ENCODE data around the gene MYO1B. TPM values are rescaled to one million over a fixed set of nuclear protein-coding genes. Genes with fewer than 3 reads are reported as not detected.
A peak's percentile ranks its signal among the peaks of the same experiment; 100 is the strongest.

The MYO1B gene
- polyA plus RNA-seq, 1 experiment, result 87.2 TPM

GRCh38 chr2:191384829-191385228, 139.6 kb downstream of the MYO1B start:
- POLR2A ChIA-PET, result interaction anchor here (0.6 kb wide), 1 partner anchor 46 kb away, joined by 3 read pairs; no protein-coding TSS in a partner anchor
- no peak for DNase-seq (ENCODE audit: low read depth)
- H3K27me3 ChIP-seq (ENCODE audit: control insufficient read depth, insufficient read depth, low read length), result no peaks in the 10 kb centered on the region
- CTCF ChIA-PET, result interaction anchor here (0.6 to 1.0 kb wide), 2 partner anchors 107 to 113 kb away, joined by 3 to 4 read pairs; no protein-coding TSS in a partner anchor
- peaks cover 5% of the 10 kb centered on the region for H3K36me3 ChIP-seq (ENCODE audit: control insufficient read depth, insufficient read depth, low read length)
- no peak overlapping the region for H3K4me3 ChIP-seq (ENCODE audit: low read depth, low read length)
- TF ChIP-seq CTCF (IDR thresholded peaks at IDR 0.05; ENCODE audit: insufficient read depth, low read depth, low read length), result no peak

- no peak overlapping the region for H3K4me3 ChIP-seq (ENCODE audit: low read depth, low read length)
- no peaks in the 10 kb centered on the region for H3K27me3 ChIP-seq (ENCODE audit: control insufficient read depth, insufficient read depth, low read length)
- no peak for TF ChIP-seq CTCF (IDR thresholded peaks at IDR 0.05; ENCODE audit: insufficient read depth, low read depth, low read length)
- CTCF ChIA-PET, result interaction anchor here (0.8 to 1.2 kb wide), 3 partner anchors 19 to 67 kb away, joined by 3 read pairs; no protein-coding TSS in a partner anchor
- POLR2A ChIA-PET, result interaction anchor here (0.6 kb wide), 1 partner anchor 47 kb away, joined by 3 read pairs; no protein-coding TSS in a partner anchor
- DNase-seq (ENCODE audit: low read depth), result no peak
- peaks cover 7% of the 10 kb centered on the region for H3K36me3 ChIP-seq (ENCODE audit: control insufficient read depth, insufficient read depth, low read length)
Observed at GRCh38 chr2:191385416-191386160, 140.4 kb downstream of the MYO1B start.

GRCh38 chr2:191386938-191387536, 141.8 kb downstream of the MYO1B start:
- DNase-seq (ENCODE audit: low read depth), result peak; percentile 58
- H3K27me3 ChIP-seq (ENCODE audit: control insufficient read depth, insufficient read depth, low read length), result no peaks in the 10 kb centered on the region
- no peak overlapping the region for H3K4me3 ChIP-seq (ENCODE audit: low read depth, low read length)
- ChIA-PET CTCF (interaction anchor here (1.2 kb wide), 1 partner anchor 17 kb away, joined by 3 read pairs; no protein-coding TSS in a partner anchor), POLR2A (no interaction called here)
- H3K36me3 ChIP-seq (ENCODE audit: control insufficient read depth, insufficient read depth, low read length), result peaks cover 11% of the 10 kb centered on the region
- TF ChIP-seq CTCF (IDR thresholded peaks at IDR 0.05; ENCODE audit: insufficient read depth, low read depth, low read length), result no peak

- Histone ChIP-seq H3K36me3 (ENCODE audit: control insufficient read depth, insufficient read depth, low read length) (peaks cover 13% of the 10 kb centered on the region), H3K27me3 (ENCODE audit: control insufficient read depth, insufficient read depth, low read length) (no peaks in the 10 kb centered on the region), H3K4me3 (ENCODE audit: low read depth, low read length) (no peak overlapping the region)
- no peak for DNase-seq (ENCODE audit: low read depth)
- ChIA-PET POLR2A (no interaction called here), CTCF (interaction anchor here (1.1 kb wide), 1 partner anchor 171 kb away, joined by 3 read pairs; no protein-coding TSS in a partner anchor)
- TF ChIP-seq CTCF (IDR thresholded peaks at IDR 0.05; ENCODE audit: insufficient read depth, low read depth, low read length), result no peak
Observed at GRCh38 chr2:191389288-191389687, 144.1 kb downstream of the MYO1B start.

GRCh38 chr2:191391171-191391570, 146.0 kb downstream of the MYO1B start:
- ChIA-PET POLR2A (no interaction called here), CTCF (no interaction called here)
- Histone ChIP-seq H3K27me3 (ENCODE audit: control insufficient read depth, insufficient read depth, low read length) (no peaks in the 10 kb centered on the region), H3K36me3 (ENCODE audit: control insufficient read depth, insufficient read depth, low read length) (peaks cover 14% of the 10 kb centered on the region), H3K4me3 (ENCODE audit: low read depth, low read length) (no peak overlapping the region)
- TF ChIP-seq CTCF (IDR thresholded peaks at IDR 0.05; ENCODE audit: insufficient read depth, low read depth, low read length), result no peak
- DNase-seq (ENCODE audit: low read depth), result no peak

All from BJ (cell line).